Stimulated activated naive CD4-positive, alpha-beta T cell (primary cell): ENCODE measurements around the gene RGS6.

ENCODE experiments used
- DNase-seq, 6 experiments: peaks; one replicate each; lab custom pipeline; 2025; lab: John Stamatoyannopoulos, UW

The RGS6 gene

DNA sequence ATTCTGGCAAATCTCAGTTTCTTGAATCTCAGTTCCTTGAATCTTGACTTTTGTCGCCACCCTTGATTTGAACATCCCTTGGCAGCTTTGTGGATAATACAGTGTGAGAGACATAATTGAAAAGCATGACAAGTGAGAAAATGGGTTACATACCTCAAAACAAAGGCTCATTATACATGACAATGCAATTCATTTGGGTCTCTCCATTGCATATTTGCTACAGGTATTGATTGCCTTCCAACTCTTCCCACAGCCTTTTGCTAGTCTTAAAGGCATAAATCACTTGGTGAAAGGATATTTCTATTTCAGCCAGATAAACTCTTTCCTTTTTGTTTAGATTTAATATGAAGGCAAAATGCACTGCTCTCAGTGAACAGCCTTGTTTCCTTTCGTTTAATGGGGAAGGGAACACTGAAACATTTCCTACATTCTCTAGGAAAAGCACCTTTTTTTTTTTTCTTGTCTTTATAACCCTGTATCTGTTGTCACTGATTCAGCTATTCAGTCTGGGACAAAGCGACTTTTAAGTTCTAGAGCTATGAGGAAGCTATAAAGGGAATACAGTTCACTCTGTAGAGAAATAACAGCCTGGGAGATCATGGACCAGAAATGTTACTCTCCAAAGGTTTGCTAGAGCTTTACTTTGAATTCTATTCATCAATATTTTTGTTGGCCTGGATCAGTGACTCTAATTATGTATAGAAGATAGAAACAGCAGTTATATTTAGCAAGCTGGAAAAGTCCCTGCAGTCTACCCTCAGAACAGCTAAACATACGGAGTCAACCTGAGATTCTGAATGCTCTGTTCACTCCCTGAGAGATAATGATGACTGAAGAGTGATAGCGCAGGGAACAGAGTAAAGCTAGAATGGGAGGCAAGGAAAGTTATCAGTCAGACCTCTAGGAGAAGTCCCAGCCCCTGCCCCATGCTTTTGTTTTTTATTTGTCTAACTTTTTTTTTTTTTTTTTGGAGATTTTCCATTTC, 311.4 kb downstream of the RGS6 start:
- DNase-seq: no peak

DNA sequence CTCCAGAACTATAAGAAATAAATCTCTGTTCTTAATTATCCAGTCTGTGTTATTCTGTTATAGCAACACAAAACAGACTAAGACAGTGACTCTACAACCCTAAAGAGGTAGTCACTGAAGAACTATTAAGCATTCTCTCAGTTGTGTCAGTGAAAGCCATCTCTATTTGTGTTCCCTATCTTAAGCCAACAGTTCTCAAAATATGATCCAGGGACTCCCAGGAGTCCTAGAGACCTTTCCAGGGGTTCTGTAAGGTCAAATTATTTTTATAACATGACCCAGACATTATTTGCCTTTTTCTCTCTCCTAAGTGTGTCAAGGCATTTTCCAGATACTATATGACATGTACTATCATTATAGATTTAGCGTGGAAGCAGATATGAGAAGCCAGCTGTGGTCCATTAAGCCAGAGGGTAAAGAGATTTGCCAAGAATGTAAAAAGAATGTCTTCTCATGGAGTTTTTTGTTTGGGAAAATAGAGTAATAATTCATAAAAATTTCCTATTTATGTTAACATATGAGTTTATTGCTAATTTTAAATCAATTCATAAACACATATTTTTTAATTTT, 315.8 kb downstream of the RGS6 start:
- no peak for DNase-seq

DNA sequence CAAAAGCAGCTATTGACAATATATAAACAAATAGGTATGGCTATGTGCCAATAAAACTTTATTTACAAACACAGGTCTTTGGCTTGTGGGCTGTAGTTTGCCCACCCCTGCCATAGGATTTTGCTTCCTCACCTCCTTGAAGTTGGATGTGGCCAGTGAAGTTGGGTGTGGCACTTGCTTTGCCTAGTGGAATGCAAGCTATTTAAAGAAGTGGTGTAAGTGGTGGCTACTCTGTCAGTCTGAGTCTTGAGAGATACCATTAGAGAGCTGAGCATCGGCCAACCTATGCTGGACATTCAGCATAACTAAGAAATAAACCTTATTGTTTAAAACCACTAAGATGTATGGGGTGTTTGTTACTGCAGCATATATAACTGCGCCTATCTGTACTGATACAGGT, 321.3 kb downstream of the RGS6 start:
- no peak for DNase-seq

DNA sequence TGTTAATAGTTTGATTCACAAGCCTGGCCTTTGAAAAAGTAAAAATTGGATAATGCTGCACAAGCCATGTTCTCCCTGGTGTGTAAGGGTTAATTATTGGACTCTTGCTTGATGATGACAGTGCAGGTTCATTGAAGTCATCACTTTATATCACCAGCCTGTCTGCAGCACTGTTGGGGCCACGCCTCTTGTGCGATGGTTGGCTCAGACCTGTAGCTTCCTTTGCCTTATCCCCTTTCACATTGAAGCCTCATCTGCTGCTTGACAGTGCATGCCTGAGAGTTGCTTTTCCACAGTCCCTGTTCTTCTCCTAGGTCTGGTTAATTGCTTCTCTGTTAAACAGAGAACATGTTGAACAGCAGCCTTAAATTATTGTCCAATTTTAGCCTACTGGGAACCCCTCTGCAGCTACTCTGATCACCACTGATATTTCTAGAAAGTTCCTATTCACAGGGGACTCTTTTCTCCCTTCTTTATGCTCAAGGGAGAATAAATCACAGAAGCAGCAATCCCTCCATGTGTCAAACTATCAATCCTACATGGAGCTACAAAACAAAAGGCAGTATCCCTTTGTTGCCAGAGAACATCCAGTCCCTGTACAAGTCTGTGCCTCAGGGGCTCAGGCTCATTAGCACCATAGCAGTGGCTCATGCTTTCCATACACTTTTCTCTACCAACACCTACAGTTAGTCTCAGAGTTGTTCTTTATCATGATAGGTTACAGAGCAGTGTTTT, 322.1 kb downstream of the RGS6 start:
- DNase-seq: no peak

DNA sequence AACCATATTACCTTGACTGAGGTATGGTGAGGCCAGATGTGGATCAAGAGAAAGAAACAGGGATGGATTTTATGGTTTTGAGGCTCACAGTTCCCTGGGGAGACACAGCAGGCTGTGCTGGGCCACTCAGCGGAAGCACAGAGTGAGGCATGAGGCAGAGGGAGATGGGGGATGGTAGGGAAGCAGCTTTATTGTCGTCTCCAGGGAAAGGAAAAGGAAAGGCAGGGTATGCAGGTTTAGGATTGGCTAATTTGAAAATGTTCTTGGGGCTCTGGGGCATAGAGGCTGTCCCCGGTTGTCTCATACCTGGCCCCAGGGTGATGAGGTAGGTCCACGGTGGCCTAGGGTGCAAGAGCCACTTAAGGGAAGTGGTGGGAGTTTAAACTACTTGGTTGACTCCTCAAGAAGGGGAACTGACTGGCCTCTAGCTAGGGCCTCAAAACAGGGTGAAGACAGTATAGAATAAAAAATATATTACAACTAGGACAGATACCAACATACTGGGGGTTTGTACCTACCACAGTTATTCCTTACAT, 322.8 kb downstream of the RGS6 start:
- DNase-seq: no peak

DNA sequence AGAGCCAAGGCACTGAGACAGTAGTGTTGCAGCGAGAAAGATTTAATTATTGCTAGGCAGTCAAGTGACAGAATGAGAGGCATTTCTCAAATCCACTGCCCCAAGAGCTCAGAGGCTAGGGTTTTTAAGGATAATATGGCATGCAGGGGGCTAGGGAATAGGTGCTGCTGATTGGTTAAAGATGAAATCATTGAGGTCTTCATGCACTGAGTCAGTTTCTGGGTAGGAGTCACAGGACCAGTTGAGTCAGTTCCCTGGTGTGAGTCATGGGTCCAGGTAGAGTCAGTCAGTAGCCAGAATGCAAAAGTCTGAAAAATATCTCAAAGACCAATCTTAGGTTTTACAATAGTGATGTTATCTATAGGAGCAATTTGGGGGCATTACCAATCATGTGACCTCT, 323.8 kb downstream of the RGS6 start:
- no peak for DNase-seq

DNA sequence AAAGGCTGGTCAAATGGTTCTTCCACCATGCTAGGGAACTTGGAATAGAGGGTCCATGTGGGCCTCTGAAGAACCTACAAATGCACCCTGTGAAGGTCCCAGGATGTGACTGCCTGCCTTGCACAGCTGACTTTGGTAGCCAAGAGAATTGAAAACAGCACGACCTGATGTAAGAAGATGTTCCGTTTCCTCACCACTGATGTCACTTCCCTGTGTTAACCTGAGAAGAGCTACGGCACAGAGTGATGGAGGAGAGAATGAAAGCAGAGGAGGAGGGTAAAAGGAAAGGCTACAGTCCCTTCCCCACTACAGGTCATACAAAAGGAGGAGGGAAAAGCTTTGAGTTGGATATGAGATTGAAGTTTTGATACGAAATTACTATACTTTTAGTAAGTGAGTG, 328.8 kb downstream of the RGS6 start:
- DNase-seq: no peak

DNA sequence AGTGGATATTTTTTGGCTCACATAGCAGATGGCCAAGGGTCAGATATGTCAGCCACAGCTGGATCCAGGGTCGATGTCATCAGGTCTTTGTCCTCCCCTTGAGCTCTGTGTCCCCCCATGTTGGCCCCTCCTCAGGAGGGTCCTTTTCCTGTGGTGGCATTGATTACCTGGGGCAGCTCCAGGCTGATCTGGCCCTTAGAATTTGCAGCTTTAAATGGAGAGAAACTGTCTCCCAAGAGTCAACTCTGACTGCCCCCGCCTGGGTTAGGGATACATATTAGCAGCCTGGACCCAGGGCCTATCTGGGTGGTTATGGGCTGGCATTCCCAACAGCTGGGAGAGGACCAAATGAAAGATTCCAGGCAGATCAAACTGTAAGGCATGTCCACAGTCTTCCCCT, 330.5 kb downstream of the RGS6 start:
- DNase-seq: no peak

DNA sequence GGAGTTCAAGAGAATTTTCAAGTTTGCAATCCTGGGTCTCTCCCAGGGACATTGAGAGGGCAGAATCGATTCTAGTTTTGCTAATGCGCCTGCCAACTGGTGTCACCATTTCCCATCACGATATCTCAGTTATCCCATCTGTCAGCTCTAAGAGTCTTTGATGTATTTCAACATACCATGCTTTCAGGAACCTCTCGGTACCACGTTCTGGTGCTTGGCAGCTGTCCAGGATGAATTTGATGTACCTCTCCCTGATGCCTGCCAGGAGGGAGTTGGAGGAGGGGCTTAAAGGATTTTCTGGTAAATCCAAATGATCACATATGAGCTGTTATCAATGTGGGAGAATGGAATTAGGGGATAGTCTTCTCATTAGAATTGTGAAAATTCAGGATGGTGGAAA, 332.5 kb downstream of the RGS6 start:
- DNase-seq: no peak

DNA sequence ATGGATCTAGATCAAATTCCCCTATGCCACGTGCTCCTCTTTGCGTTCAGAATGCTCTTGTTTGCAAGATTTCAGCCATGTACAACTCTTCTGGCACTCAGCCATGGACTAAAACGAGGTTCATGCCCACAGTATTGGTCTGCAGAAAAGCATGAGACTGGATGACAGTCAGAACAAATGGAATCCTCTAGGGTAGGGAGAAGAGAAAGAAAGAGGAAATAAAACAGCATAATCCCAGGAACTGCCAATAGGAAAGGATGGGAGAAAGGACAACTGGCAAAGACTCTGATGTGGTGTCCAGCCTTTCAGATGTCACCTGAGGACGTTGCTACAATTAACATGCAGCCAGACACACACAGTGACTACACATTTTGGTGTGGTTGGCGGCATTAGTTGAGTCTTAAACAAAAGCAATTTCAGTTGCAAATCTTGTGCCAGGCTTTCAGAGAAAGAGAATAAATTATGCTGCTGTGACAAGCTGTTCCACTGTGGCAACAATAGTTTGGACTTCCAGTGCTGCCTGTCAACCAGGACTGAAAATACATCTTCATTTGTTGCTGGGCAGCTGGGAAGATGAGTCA, 338.0 kb downstream of the RGS6 start:
- DNase-seq: no peak

DNA sequence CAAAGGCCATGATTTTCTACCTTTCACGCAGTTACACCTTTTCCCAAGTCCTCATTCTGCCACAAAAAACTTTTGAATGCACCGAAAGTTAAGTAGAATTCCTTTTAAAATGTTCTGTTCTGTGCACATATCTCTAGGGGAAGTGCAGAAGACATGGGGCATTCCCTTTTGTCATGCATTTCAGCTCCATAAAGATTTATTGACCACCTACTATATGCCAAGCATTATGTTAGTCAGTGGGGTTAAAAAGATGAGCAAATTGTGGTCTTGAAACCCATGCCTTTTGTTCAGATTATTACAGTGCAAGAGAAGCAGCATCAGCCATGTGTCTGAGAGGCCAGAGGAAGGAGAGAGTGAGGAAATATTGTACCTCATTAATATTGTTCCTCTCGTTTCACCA, 338.5 kb downstream of the RGS6 start:
- no peak for DNase-seq

DNA sequence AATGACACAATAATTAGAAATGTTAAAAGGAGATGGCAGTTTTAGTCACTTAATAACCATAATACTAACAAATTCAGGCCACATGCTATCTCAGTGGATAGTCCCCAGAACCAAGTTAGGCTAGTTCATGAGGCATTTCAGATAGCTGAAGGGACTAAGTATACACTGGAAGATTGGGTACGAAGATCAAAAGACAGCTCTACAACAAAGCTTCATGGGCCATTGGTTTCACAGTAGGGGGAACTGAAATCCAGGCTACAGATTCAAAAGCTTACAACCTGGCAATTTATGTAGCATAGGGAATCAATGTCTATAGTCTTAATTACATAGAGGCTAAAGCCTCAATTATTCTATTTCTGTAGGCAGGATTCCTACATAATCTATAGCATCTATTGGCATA, 343.0 kb downstream of the RGS6 start:
- DNase-seq: no peak

DNA sequence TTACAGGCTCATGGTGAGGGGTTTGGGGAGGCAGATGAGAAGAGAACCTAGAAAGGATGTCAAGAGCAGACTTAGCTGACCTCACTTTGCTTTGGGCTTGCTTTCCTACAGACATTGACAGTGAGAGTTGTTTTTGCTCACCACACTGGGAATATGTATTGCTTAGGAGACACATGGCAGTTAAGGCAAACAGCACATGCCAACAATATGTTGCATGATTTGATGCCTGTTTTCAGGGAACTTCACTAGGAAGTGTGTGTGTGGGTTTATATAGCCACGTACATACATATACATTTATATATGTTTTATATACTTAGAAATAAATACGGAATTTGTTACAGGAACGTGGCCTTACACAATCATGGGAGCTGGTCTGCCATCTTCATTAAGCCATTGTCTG, 346.1 kb downstream of the RGS6 start:
- no peak for DNase-seq

DNA sequence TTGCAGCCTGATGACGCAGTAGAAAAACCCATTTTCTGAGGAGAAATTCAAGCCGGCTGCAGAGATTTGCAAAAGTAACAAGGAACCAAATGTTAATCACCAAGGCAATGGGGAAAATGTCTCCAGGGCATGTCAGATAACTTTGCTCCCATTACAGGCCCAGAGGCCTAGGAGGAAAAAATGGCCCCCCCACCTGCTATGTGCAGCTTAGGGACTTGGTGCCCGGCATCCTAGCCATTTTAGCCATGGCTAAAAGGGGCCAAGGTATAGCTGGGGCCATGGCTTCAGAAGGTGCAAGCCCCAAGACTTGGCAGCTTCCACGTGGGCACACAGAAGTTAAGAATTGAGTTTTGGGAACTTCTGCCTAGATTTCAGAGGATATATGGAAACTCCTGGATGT, 351.9 kb downstream of the RGS6 start:
- DNase-seq: no peak

DNA sequence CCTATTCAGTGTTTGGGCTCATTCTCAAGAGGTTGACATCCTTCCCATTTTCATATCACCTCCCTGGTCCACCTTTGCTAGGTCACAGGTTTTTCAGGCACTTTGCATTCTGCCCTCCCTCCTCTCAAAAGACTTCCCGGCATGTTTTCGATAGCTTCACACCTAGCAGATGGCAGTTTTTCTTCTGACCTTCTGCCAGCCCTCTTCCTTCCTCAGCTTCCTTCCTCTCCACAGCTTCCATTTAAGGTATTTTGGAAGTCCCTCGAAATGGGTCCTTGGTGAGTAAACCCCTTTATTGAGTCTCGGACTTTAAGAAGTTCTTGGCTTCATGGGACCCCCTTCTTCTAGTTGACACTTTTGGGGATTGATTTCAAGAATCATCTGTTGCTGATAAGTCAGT, 358.0 kb downstream of the RGS6 start:
- DNase-seq: no peak

DNA sequence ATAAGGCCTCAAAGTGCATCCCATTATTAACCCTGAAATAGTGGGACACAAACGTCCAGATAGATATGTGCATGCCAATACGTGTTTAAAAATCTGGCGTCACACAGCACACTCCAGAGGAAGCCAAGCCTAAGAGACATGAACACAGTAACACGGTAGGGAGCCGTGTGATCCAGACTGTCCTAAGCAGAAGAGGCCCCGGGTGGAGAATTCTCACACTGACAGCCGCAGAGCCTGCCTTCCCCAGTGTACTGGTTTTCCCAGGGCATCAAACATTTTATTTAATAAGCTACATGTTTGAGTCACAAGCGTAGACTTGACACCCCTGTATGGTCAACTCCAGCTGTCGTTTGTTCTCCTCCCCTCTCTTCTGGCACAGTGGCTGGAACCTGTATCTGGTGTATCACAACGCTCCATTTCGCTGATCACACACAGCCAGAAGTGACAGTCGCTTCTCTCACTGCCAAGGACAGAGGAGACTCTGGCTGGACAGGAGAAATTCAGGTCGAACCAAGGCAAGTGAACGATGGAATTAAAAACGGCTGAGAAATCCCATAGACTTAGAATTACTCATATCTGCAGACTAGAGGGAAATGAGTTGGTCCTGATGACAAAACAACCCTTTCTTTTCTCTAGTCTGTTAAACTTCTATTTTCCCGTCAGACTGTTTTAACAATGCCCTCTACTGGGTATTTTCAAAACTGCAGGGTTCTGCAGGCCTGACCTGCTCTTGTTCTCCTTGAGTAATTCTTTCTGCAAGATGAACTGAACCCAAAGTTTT, 359.9 kb downstream of the RGS6 start:
- DNase-seq: no peak

DNA sequence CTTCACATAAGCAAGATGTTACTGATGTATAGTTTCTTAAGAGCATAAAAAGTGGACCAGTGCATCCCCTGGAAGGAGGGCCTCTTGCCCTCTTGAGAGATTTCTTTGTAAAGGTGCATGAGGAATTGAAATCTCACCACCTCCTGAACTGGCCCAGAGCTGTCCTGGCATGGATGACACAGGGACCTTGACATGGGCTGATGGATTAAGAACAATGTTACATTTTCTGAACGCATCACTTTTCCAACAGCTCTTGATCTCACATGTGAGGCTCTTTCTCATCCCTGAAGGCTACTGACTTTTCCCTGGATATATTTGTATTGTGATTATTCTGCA, 360.4 kb downstream of the RGS6 start:
- no peak for DNase-seq

DNA sequence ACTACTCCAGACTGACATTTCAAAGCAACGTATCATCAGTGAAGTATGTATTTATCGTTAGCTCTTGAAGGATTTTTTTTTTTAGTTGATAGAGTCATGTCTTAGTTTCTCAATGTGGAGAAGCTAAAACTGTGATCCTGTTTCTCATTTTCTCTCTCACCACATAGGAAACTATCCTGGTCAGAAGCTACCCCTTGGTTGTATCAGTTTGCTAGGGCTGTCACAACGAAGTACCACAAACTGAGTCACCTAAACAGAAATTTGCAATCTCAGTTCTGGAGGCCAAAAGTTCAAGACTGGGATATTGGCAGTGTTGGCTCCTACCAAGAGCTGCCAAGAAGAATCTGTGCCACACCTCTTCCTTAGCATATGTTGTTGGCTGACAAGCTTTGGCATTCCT, 369.1 kb downstream of the RGS6 start:
- no peak for DNase-seq

DNA sequence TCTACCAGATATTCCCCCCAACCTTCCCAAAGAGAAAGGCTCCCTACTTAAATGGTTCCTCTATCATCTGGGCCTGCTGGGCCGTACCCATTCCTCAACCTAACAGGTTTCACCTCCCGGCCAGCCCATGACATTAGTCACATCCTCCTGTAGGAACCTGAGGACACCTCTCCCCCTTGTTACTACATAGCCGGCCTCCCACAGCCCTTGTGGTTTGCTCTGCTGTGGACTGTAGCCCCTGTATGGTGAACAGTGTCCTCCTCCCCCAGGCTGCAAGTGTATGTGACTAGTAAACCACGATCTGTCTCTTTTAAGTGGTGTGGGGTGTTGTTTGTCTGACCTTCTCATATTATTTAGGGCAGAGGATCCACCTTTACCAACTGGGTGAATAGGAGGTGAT, 371.7 kb downstream of the RGS6 start:
- no peak for DNase-seq

DNA sequence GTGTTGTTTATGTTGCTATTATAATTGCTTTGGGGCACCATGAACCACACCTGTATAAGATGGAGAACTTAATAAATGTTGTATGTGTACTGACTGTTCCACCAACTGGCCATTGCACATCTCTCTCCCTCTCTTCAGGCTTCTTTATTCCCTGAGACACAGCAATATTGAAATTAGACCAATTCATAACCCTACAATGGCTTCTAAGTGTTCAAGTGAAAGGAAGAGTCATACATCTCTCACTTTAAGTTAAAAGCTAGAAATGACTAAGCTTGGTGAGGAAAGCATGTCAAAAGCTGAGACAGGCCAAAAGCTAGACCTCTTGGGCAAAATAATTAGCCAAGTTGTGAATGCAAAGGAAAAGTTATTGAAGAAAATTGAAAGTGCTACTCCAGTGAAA, 373.3 kb downstream of the RGS6 start:
- DNase-seq: no peak

DNA sequence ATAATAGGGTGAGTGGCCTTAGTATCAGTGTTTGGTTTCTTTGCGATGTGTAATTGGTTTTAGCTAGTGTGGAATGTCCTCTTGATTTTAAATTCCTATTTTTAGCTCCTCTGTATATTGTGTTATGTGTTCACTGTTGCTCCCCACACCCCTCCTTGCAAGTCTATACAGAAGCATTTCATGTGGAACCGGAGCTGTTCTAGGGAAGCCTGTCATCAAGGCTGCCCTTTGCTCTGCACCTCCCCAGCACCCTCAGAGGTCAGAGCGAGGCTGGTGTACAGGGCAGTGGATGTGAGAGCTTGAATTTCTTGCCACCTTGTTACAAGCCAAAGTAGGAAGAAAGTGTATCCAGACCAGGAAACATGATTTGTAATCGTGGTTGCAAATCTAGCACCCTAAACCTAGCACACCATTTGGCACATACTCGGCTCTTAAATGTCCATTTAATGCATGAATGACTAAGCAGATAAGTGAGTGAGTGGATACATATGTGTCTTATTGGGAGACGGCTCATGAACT, 376.8 kb downstream of the RGS6 start:
- no peak for DNase-seq

DNA sequence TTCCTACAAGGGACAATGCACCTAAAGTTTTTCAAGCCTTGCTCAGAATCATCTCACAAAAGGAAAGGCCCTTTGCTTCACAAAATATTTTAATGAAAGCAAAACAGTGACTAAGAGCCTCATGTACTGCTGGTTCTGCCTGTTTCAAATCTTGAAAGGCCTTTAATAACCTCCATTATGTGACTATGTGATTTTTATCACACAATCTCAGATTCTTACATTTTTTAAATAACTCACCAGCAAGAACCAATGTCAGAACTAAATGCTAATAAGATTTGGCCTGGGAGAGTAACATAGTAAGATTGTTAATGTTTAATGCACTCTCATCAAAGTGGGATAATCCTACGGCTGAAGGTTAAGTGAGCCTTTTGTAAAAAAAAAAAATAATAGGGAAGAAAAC, 378.9 kb downstream of the RGS6 start:
- DNase-seq: no peak
